Activated CD4-positive, alpha-beta memory T cell treated with anti-CD3 and anti-CD28 coated beads, Interleukin-2, amount 10 ng/mL, durations not matched to agents 7 days and 5 days (primary cell): Measurements from ENCODE around the gene FAM151A. TPM values are rescaled to one million over a fixed set of nuclear protein-coding genes. Genes with fewer than 3 reads are reported as not detected.
"Not testable (repeated sequence)": the region's sequence is repeated elsewhere in the genome, so short reads cannot be mapped to it uniquely, and the experiment has no call there.

ENCODE experiments used
- CTCF ChIA-PET: fragments of 350-600 bp; sonication (Branson Sonifier 250); formaldehyde crosslinking; loops from one replicate; lab custom pipeline; 2021; ENCODE audit warnings: antibody characterized with exemption, inconsistent platforms; lab: Charles Lee
- POLR2A ChIA-PET: fragments of 350-600 bp; sonication (Branson Sonifier 250); formaldehyde crosslinking; loops from one replicate; lab custom pipeline; 2021; ENCODE audit warnings: antibody characterized with exemption; lab: Charles Lee
- DNase-seq: peaks from one replicate; pipeline ENCODE4 v3.0.0-alpha.2; 2020
- H3K27ac Mint-ChIP-seq: one replicate; pipeline ENCODE4 v1.8.0; 2021; ENCODE audit warnings: mild to moderate bottlenecking, mixed read lengths
- H3K27me3 Mint-ChIP-seq: one replicate; pipeline ENCODE4 v1.8.0; 2021; ENCODE audit warnings: mixed read lengths
- H3K36me3 Mint-ChIP-seq: one replicate; pipeline ENCODE4 v1.8.0; 2021; ENCODE audit warnings: low read depth, mixed read lengths
- H3K4me1 Mint-ChIP-seq: one replicate; pipeline ENCODE4 v1.8.0; 2021; ENCODE audit warnings: mixed read lengths
- H3K4me3 Mint-ChIP-seq: one replicate; pipeline ENCODE4 v1.8.0; 2021; ENCODE audit warnings: mild to moderate bottlenecking, mixed read lengths
- H3K9me3 Mint-ChIP-seq: one replicate; pipeline ENCODE4 v1.8.0; 2021; ENCODE audit warnings: mixed read lengths
- total RNA-seq, 2 experiments: library from RNA; stranded (reverse); gene quantifications; one replicate each; pipeline ENCODE4 v1.2.3, GENCODE V29; 2021

Gene FAM151A
- total RNA-seq, 2 experiments from 2014 or later, result not detected

DNA sequence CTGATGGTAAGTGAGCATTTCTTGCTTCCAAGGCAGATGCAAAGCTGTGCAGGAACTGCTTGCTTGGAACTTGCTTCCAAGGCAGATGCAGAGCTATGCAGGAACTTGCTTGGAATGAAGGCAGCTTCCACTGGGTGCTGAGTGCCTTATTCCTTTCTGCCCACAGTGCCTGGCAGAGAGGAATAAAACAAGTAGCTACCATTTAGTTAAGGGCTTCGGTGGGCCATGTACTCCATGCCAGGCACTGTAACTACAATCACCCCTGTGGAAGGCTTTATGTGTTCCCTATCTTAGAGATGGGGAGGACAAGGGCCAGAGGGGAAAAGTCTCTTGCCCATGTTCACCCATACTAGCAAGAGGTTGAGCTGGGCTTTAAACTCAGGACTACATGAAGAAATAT lies 26.6 kb upstream of the FAM151A start:
- no peak overlapping the region for H3K27ac Mint-ChIP-seq
- no peak for DNase-seq

DNA sequence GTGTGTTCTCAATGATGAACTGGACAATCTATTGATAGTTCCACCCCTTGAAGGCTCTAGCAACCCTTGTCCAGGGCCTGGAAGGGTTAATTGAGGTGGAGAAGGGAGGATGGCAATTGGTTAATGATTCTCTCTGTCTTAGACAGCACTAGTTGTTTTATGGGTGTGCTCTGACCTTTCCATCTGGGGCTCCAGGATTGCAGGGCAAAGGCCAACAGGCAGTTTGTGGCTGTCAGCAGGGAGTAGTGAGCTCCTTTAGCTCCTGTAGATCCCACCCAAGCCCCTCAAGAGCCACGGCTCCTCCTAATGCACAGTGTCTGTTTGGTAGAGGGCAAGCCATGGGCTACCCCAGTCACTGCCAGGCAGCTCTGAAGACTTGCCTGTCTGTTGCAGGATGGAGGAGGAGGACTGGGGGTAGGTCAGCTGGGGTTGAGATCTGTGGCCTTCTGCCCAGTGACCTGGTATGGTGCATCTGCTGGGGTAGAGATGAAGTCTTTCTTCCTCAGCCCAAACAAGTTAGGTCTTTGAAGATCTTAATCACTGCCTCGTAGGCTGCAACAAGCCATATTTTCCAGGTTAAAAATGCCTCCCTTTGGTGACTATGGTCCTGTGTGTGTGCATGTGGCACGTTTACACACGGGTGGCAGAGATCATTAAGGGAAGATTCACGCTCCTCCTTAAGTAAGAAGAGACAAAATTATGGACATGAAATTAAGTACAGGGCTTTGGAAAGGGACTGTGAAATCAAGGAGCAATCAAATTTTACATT lies 26.0 kb upstream of the FAM151A start:
- no peaks in the 10 kb centered on the region for H3K4me1 Mint-ChIP-seq
- no peaks in the 10 kb centered on the region for H3K9me3 Mint-ChIP-seq
- ChIA-PET CTCF (no interaction called here), POLR2A (no interaction called here)
- peaks cover 20% of the 10 kb centered on the region for H3K27me3 Mint-ChIP-seq
- DNase-seq, result no peak
- no peaks in the 10 kb centered on the region for H3K36me3 Mint-ChIP-seq
- H3K27ac Mint-ChIP-seq, result no peak overlapping the region
- H3K4me3 Mint-ChIP-seq, result no peak overlapping the region

More for the DNA sequence above, 26.6 kb upstream of the FAM151A start:
- H3K36me3 Mint-ChIP-seq, result no peaks in the 10 kb centered on the region
- H3K4me3 Mint-ChIP-seq, result no peak overlapping the region
- POLR2A ChIA-PET, result no interaction called here
- no peaks in the 10 kb centered on the region for H3K4me1 Mint-ChIP-seq
- no peaks in the 10 kb centered on the region for H3K9me3 Mint-ChIP-seq
- CTCF ChIA-PET, result no interaction called here
- peaks cover 20% of the 10 kb centered on the region for H3K27me3 Mint-ChIP-seq

DNA sequence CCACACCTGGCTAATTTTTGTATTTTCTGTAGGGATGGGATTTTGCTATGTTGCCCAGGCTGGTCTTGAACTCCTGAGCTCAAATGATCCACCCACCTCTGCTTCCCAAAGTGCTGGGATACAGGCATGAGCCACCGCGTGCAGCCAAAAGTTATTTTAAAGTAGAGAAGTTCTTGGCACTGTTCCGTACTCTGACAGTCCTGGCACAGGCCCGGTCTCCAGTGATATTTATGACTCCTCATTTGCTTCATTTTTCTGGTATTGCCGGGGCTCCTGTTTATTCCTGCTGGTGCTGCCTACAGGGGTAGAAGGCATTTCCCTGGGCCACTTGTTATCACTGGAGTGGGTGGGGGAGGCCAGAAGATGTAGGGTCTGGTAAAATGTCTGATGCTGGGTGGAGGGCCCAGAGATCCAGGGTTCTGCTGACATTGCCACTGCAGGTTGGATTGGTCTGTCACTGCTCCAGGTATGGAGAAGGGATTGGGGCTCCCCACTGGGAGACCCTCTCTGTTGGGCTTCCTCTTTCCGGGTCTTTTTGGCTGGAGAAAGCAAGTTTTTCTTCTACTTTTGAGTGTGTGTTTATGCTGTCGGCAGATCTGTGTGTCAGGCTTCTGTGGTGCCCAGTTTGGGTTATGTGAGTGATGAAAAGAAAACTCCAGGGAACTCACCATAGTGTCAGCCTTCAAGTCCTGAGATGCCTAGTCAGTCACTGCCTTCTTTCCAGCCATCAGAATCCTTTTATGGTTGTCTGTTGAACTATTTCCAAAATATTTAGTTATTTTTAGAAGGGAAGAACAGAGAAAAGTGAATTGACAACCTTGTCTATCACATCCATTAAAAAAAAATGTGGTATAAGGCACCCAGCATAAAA lies 22.7 kb upstream of the FAM151A start:
- Mint-ChIP-seq H3K27me3 (peaks cover 22% of the 10 kb centered on the region), H3K36me3 (no peaks in the 10 kb centered on the region), H3K27ac (no peak overlapping the region), H3K4me1 (no peaks in the 10 kb centered on the region), H3K9me3 (peaks cover 6% of the 10 kb centered on the region), H3K4me3 (no peak overlapping the region)
- POLR2A ChIA-PET, result no interaction called here
- DNase-seq, result no peak
- CTCF ChIA-PET, result no interaction called here

DNA sequence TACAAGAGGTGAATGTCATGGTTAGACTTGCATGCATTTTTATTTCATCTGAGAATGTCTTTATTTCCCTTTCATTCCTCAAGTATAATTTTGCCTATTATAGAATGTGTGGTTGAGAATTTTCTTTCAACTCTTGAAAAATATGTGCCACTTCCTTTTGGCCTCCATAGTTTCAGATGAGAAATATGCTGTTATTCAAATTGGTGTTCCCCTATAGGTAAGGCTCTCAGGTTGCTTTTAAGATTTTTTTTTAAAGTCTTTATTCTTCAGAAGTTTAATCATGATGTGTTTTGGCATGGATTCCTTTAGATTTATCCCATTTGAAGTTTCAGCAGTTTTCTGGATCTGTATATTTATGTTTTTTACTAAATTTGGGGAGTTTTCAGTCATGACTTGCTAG lies 20.4 kb upstream of the FAM151A start:
- CTCF ChIA-PET, result no interaction called here
- POLR2A ChIA-PET, result no interaction called here
- Mint-ChIP-seq H3K9me3 (peaks cover 6% of the 10 kb centered on the region), H3K36me3 (no peaks in the 10 kb centered on the region), H3K4me3 (no peak overlapping the region), H3K27me3 (peaks cover 16% of the 10 kb centered on the region), H3K4me1 (no peaks in the 10 kb centered on the region), H3K27ac (no peak overlapping the region)
- DNase-seq, result no peak

DNA sequence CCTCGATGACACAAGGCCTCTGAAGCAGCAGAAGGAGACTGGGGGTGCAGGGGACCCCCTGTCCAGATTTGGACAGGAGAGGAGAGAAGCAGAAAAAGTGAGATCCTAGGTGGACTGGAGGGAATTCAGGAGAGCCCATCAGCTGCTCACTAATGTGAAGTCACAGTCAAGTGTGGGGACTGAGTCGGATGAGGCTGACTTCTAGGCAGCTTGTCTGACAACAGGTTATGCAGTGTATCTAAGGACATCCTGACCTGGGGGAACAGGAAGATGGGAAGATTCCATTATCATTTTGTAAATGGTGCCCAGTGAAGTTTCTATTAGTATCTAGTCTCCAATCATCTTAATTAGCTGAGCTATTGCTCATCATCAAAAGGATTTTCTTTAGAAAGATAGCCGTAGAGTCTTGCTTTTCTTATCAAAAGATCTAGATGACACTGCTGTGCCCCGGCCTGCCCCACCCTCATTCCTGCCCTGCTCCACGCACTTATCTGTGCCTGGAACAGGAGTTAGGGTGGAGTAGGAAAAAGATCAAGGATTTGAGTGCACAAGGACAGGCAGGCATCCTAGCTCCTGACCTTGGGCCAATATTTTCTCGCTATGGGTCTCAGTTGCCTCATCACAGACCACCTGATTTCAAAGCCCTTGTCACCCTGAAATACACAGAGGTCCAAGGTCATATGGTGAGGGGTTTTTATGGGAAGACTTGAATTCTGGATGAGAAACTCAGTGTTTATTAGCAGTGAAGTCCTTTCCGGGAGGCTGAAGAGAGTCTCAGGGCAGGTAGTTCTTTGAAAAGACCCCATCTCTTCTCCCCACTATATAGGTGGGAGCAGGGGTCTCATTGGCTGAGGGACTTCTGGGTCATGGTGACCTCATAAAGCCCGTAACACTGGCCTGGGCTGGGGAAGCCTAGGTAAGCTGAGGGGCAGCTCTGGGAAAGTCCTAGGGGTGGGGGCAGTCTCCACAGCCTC lies 17.8 kb upstream of the FAM151A start, which contains the start of gene MROH7:
TSS of gene MROH7 (plus strand) at position 924 of the 974 bp plus-strand sequence. CDS start 11,141 bp downstream, outside the sequence.
- Mint-ChIP-seq H3K4me1 (no peaks in the 10 kb centered on the region), H3K4me3 (no peak within 1 kb of the TSS), H3K36me3 (no peaks in the 10 kb centered on the region), H3K9me3 (peaks cover 6% of the 10 kb centered on the region), H3K27ac (no peak within 1 kb of the TSS), H3K27me3 (peaks cover 15% of the 10 kb centered on the region)
- DNase-seq, result no peak
- ChIA-PET CTCF (no interaction called here), POLR2A (no interaction called here)

DNA sequence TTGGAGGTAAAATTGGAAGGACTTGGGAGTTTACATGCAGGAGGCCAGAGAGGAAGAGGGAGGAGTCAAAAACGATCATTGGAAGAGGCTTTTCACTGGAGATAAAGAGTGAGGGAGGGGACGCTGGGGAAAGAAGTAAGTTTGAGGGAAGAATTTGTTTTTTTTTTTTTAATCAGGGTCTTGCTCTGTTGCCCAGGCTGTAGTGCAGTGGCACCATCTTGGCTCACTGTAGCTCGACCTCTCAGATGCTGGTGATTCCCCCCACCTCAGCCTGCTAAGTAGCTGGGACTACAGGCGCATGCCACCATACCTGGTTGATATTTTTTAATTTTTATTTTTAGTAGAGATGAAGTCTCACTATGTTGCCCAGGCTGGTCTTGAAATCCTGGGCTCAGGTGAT lies 17.0 kb upstream of the FAM151A start:
- Mint-ChIP-seq H3K27ac (no peak overlapping the region), H3K36me3 (no peaks in the 10 kb centered on the region), H3K4me1 (no peaks in the 10 kb centered on the region), H3K4me3 (no peak overlapping the region), H3K9me3 (peaks cover 6% of the 10 kb centered on the region), H3K27me3 (peaks cover 15% of the 10 kb centered on the region)
- ChIA-PET CTCF (no interaction called here), POLR2A (no interaction called here)
- DNase-seq, result no peak

DNA sequence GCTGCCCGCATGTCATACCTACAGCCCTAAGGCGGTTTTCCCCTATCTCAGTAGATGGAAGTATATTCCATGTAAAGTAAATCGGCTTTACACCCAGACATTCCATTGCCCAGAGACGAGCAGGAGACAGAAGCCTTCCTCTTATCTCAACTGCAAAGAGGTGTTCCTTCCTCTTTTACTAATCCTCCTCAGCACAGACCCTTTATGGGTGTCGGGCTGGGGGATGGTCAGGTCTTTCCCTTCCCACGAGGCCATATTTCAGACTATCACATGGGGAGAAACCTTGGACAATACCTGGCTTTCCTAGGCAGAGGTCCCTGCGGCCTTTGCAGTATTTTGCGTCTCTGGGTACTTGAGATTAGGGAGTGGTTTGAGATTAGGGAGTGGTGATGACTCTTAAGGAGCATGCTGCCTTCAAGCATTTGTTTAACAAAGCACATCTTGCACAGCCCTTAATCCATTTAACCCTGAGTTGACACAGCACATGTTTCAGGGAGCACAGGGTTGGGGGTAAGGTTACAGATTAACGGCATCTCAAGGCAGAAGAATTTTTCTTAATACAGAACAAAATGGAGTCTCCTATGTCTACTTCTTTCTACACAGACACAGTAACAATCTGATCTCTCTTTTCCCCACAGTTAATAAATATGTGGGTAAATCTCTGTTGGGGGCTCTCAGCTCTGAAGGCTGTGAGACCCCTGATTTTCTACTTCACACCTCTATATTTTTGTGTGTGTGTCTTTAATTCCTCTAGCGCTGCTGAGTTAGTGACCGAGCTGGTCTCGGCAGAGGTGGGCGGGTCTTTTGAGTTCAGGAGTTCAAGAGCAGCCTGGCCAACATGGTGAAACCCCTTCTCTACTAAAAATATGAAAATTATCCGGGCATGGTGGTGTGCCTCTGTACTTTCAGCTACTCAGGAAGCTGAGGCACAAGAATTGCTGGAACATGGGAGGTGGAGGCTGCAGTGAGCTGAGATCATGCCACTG lies 13.4 kb upstream of the FAM151A start:
- H3K4me1 Mint-ChIP-seq, H3K36me3 Mint-ChIP-seq, POLR2A ChIA-PET, H3K9me3 Mint-ChIP-seq, H3K4me3 Mint-ChIP-seq, CTCF ChIA-PET, H3K27ac Mint-ChIP-seq, DNase-seq: not testable (repeated sequence)
- peaks cover 20% of the 10 kb centered on the region for H3K27me3 Mint-ChIP-seq

DNA sequence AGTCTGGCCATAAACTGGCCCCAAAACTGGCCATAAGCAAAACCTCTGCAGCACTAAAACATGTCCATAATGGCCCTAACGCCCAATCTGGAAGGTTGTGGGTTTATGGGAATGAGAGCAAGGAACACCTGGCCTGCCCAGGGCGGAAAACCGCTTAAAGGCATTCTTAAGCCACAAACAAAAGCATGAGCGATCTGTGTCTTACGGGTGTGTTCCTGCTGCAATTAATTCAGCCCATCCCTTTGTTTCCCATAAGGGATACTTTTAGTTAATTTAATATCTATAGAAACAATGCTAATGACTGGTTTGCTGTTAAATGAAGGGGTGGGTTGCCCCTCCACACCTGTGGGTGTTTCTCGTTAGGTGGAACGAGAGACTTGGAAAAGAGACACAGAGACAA lies 12.5 kb upstream of the FAM151A start:
- DNase-seq, H3K4me3 Mint-ChIP-seq, H3K9me3 Mint-ChIP-seq, H3K27ac Mint-ChIP-seq, H3K36me3 Mint-ChIP-seq, H3K4me1 Mint-ChIP-seq, CTCF ChIA-PET, POLR2A ChIA-PET: not testable (repeated sequence)
- peaks cover 20% of the 10 kb centered on the region for H3K27me3 Mint-ChIP-seq

DNA sequence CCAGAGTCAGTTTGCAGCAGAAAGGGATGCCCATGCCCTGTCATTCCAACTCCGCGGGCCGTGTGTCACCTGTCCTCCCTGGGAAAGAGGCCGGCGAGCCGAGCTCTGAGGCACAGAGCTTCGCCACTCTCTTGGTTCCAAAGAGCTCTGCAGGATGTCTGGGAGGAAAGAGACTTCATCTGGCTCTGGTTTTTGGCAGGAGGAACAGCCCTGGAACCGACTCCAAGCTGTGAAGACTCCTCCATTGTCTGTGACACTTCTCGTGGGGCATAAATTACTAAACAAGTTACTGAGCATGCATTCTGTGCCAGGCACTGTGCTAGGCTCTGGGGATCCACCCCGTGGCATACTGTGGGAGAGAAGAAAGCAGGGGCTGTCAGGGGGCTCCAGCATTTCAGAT lies 3.9 kb upstream of the FAM151A start:
- H3K36me3 Mint-ChIP-seq, result no peaks in the 10 kb centered on the region
- DNase-seq, result no peak
- H3K4me3 Mint-ChIP-seq, result no peak overlapping the region
- ChIA-PET POLR2A (no interaction called here), CTCF (no interaction called here)
- H3K27me3 Mint-ChIP-seq, result peaks cover 1% of the 10 kb centered on the region
- no peaks in the 10 kb centered on the region for H3K9me3 Mint-ChIP-seq
- H3K27ac Mint-ChIP-seq, result no peak overlapping the region
- H3K4me1 Mint-ChIP-seq, result no peaks in the 10 kb centered on the region

DNA sequence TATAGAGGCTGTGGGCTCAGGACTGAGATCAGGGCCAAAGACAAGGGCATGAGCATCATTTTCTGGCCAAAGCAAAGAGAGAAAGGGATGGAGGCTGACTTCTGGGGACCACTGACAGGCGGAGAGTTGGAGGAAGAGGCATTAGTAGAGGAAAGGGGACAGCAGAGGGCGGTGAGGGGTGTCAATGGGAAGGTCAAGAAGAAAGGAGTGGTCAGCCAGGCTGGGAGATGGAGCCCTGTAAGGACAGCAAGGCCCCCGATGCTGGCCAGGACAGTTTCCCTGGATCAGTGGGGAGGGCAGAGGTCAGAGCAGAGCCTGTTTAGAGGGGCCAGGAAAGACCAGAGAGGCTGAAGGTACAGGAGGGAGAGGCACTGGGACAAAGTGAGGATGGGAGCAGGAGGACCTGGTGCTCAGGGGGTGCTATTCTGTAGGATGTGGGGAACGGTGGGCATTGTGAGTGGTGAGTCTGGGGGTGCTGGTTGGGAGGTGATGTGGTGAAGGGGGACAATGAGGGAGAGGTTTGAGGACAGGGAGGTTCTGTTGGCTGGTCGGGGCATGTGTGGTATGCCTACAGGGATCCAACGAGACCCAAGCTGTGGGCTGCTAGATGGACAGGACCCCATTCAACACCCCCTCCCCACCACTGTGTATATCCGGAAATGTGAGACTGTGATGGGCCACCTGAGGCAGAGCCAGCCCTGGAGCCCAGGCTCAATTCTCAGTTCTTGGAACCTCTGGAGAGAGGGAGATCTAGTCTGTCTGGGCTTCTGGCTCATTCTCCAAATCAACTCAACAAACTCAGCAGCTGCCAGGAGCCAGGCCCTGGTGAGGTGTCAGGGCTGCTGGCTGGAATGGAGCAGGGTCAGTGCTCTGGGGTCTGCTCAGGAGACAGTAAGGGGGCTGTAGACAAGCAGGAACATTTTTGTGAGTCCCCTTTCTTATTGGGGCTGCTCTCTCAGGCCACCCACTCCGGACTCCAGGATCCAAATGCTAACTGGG lies 1.4 kb upstream of the FAM151A start:
- ChIA-PET POLR2A (no interaction called here), CTCF (no interaction called here)

DNA sequence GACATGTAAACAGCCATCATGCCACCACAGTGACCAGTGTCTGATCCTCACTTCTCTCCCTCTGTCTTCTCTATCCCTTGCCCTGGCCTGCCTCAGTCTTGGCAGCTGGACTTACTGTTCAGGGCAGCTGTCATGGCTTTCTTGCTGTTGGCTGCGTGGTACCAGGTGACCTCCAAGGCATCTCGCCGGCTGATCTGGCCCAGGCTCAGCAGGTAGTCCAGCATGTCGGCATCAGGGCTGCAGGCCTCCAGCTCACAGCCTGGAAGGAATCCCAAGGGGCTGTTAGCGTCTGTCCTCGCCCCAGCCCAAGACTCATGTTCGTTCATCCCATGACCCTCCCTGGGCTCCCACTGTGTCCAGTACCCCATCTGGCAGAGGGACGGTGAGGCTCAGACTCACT lies 3.6 kb downstream of the FAM151A start:
- no peaks in the 10 kb centered on the region for H3K9me3 Mint-ChIP-seq
- H3K27ac Mint-ChIP-seq, result no peak overlapping the region
- H3K4me3 Mint-ChIP-seq, result no peak overlapping the region
- no peaks in the 10 kb centered on the region for H3K36me3 Mint-ChIP-seq
- no peaks in the 10 kb centered on the region for H3K4me1 Mint-ChIP-seq
- ChIA-PET POLR2A (no interaction called here), CTCF (no interaction called here)
- peaks cover 7% of the 10 kb centered on the region for H3K27me3 Mint-ChIP-seq
- DNase-seq, result no peak

More for the DNA sequence above, 1.4 kb upstream of the FAM151A start:
- H3K27ac Mint-ChIP-seq, result no peak overlapping the region
- H3K4me3 Mint-ChIP-seq, result no peak overlapping the region
- peaks cover 2% of the 10 kb centered on the region for H3K27me3 Mint-ChIP-seq
- H3K4me1 Mint-ChIP-seq, result no peaks in the 10 kb centered on the region
- H3K36me3 Mint-ChIP-seq, result no peaks in the 10 kb centered on the region
- DNase-seq, result no peak
- H3K9me3 Mint-ChIP-seq, result no peaks in the 10 kb centered on the region
